HepG2 (cell line): ENCODE results near the gene SGK1. TPM values are rescaled to one million over a fixed set of nuclear protein-coding genes. Genes with fewer than 3 reads are reported as not detected.

Experiments
- ATAC-seq: fragments of 200-7000 bp; cut with Tn5 transposase; 3 replicates; pipeline ENCODE4 v1.9.1; 2020; ENCODE audit warnings: mild to moderate bottlenecking, moderate library complexity
- BruUV-seq: library from RNA; stranded (reverse); fragments of 400-500 nt; replicated peaks from 2 replicates; lab custom pipeline; 2021; lab: Mats Ljungman, UMichigan
- CTCF ChIA-PET: fragments of 300-600 bp; formaldehyde crosslinking; extraction: SDS; loops from one replicate; lab custom pipeline; 2021; ENCODE audit warnings: low total read pairs, inconsistent platforms, low intra/inter-chr PET ratio; lab: Yijun Ruan, JAX
- POLR2A ChIA-PET: fragments of 350-600 bp; sonication (Branson Sonifier 250); formaldehyde crosslinking; loops from one replicate; lab custom pipeline; 2020; ENCODE audit warnings: antibody characterized with exemption, inconsistent platforms; lab: Yijun Ruan, JAX
- DNase-seq: peaks from one replicate; pipeline ENCODE4 v3.0.0-alpha.2; 2015; ENCODE audit warnings: low spot score
- FAIRE-seq: peaks from 3 replicates; lab custom pipeline; 2011; peaks lifted over from hg19 to GRCh38; lab: Jason Lieb, UNC
- H2AFZ ChIP-seq: one replicate; pipeline ENCODE4 v1.6.1; 2011; ENCODE audit warnings: low read length, inconsistent platforms
- H3K27ac ChIP-seq: fragments of 300-600 bp; 3 replicates; pipeline ENCODE4 v1.8.0; 2011; ENCODE audit warnings: mixed run types, mild to moderate bottlenecking, mixed read lengths, low read length, inconsistent platforms; ENCODE audit not compliant: insufficient read depth; ENCODE audit errors: extremely low read length
- H3K27me3 ChIP-seq, 2 experiments: fragments of 200-600 bp in 1 of 2; 2 replicates in 1 of 2; 3 replicates in 1 of 2; pipeline versions ENCODE4 v1.6.0 to v1.8.0; 2011; ENCODE audit warnings: low read length in 2 of 2, mild to moderate bottlenecking in 2 of 2, moderate library complexity in 2 of 2, inconsistent platforms in 1 of 2; ENCODE audit not compliant: insufficient read depth in 2 of 2, control insufficient read depth in 1 of 2
- H3K36me3 ChIP-seq, 2 experiments: fragments of 200-600 bp in 1 of 2; replicated peaks in 1 of 2; 2 replicates in 1 of 2; 3 replicates in 1 of 2; pipeline versions ENCODE4 v1.5.1 to v1.8.0; 2011; ENCODE audit warnings: low read length in 2 of 2, inconsistent platforms in 1 of 2; ENCODE audit not compliant: insufficient read depth in 2 of 2, control insufficient read depth in 1 of 2
- H3K4me1 ChIP-seq: 2 replicates; pipeline ENCODE4 v1.5.1; 2012; ENCODE audit warnings: low read length, inconsistent platforms; ENCODE audit not compliant: insufficient read depth
- H3K4me2 ChIP-seq: 2 replicates; pipeline ENCODE4 v1.6.0; 2011; ENCODE audit warnings: low read depth, low read length, inconsistent platforms
- H3K4me3 ChIP-seq, 3 experiments: fragments of 200-600 bp in 1 of 3; sonication (generic), shearing (Covaris generic) in 1 of 3; replicated peaks in 1 of 3; 2 replicates each; pipeline ENCODE4 v1.5.1; 2011 to 2016; ENCODE audit warnings: low read length in 3 of 3, inconsistent platforms in 2 of 3, low read depth in 2 of 3, mild to moderate bottlenecking in 2 of 3, control low read depth in 1 of 3, mixed read lengths in 1 of 3; ENCODE audit not compliant: insufficient read depth in 1 of 3
- H3K79me2 ChIP-seq: one replicate; pipeline ENCODE4 v1.6.1; 2011; ENCODE audit warnings: low read length, inconsistent platforms; ENCODE audit not compliant: insufficient read depth
- H3K9ac ChIP-seq: 2 replicates; pipeline ENCODE4 v1.6.0; 2011; ENCODE audit warnings: mild to moderate bottlenecking, low read depth, low read length, inconsistent platforms; ENCODE audit not compliant: insufficient read depth
- H3K9me3 ChIP-seq: 2 replicates; pipeline ENCODE4 v1.5.1; 2012; ENCODE audit warnings: mild to moderate bottlenecking, low read length
- H4K20me1 ChIP-seq: 2 replicates; pipeline ENCODE4 v1.6.0; 2011; ENCODE audit warnings: inconsistent platforms, mild to moderate bottlenecking, low read length, moderate library complexity; ENCODE audit not compliant: insufficient read depth
- ATF7 ChIP-seq, 2 experiments: fragments of 450-650 bp in 1 of 2; sonication (generic) in 1 of 2; formaldehyde crosslinking in 1 of 2; IDR thresholded peaks; 2 replicates each; pipeline versions ENCODE4 v1.4.0 to v1.6.1; 2016 to 2020; ENCODE audit warnings: antibody characterized with exemption in 1 of 2, mild to moderate bottlenecking in 1 of 2, missing genetic modification reagents in 1 of 2
- GABPA ChIP-seq, 2 experiments: IDR thresholded peaks; 2 replicates each; pipeline ENCODE4 v1.6.1; 2011 to 2016; ENCODE audit warnings: low read depth in 2 of 2, low read length in 1 of 2, missing biosample characterization in 1 of 2, missing genetic modification characterization in 1 of 2
- HNF4G ChIP-seq, 2 experiments: sonication (generic) in 1 of 2; formaldehyde crosslinking in 1 of 2; IDR thresholded peaks; 2 replicates each; pipeline versions ENCODE4 v1.4.0 to v1.6.1; 2011 to 2020; ENCODE audit warnings: borderline replicate concordance in 2 of 2, low read depth in 2 of 2, mild to moderate bottlenecking in 2 of 2, low read length in 1 of 2, missing genetic modification reagents in 1 of 2, moderate library complexity in 1 of 2
- KLF15 ChIP-seq: sonication (generic); formaldehyde crosslinking; IDR thresholded peaks from 2 replicates; pipeline ENCODE4 v1.8.1; 2023; ENCODE audit warnings: borderline replicate concordance, mild to moderate bottlenecking, inconsistent platforms, missing genetic modification reagents, mixed read lengths
- NFIC ChIP-seq: IDR thresholded peaks from 2 replicates; pipeline ENCODE4 v1.6.1; 2012; ENCODE audit warnings: mild to moderate bottlenecking, low read length, inconsistent platforms
- RAD51 ChIP-seq: fragments of 450-650 bp; IDR thresholded peaks from 2 replicates; pipeline ENCODE4 v1.6.1; 2016; ENCODE audit warnings: borderline replicate concordance
- TBL1XR1 ChIP-seq: fragments of 150-350 bp; IDR thresholded peaks from 2 replicates; pipeline ENCODE4 v1.6.1; 2014; ENCODE audit warnings: borderline replicate concordance, low read length; ENCODE audit not compliant: partially characterized antibody
- TGIF2 ChIP-seq: IDR thresholded peaks from 2 replicates; pipeline ENCODE4 v1.6.1; 2016; ENCODE audit warnings: control low read depth, missing compliant biosample characterization
- ZFP82 ChIP-seq: sonication (generic); formaldehyde crosslinking; IDR thresholded peaks from 2 replicates; pipeline ENCODE4 v1.5.1; 2020; ENCODE audit warnings: mild to moderate bottlenecking, missing genetic modification reagents, borderline replicate concordance
- ZNF33A ChIP-seq: sonication (generic); formaldehyde crosslinking; IDR thresholded peaks from 2 replicates; pipeline ENCODE4 v1.5.1; 2020; ENCODE audit warnings: missing genetic modification reagents, mild to moderate bottlenecking, moderate library complexity, borderline replicate concordance
- WGBS: methylation state at CpG from one replicate; pipeline ENCODE4 v1.1.6; 2017; ENCODE audit warnings: low lambda C conversion rate; 5-methylcytosine and 5-hydroxymethylcytosine counted together
- in situ Hi-C: cut with HindIII; loops from 2 replicates; pipeline ENCODE4 v1.10.0; 2017; ENCODE audit warnings: low pct_unique_long_range_greater_than_20kb; ENCODE audit not compliant: extremely low pct_ligation_motif_present
- intact Hi-C: fragments of 100-400 bp; cut with micrococcal nuclease; formaldehyde crosslinking; loops from one replicate; pipeline ENCODE4 v1.10.0; 2022; ENCODE audit not compliant: unreplicated experiment
- polyA plus RNA-seq, 8 experiments: library from polyadenylated mRNA; depleted of rRNA in 3 of 8; stranded (reverse) in 7 of 8; unstranded in 1 of 8; fragments of >200 nt; fragmentation: Illumina TruSeq in 4 of 8; extraction: Trizol in 4 of 8; gene quantifications; 2 replicates each; pipeline versions ENCODE4 v1.2.1 to v1.2.3, GENCODE V29; 2011 to 2016; ENCODE audit warnings: low read depth in 4 of 8, missing spikeins in 1 of 8, mixed read lengths in 1 of 8; ENCODE audit not compliant: insufficient read depth in 1 of 8
- total RNA-seq, 5 experiments: library from RNA; depleted of rRNA; stranded (reverse); fragments of >200 nt; fragmentation: Illumina TruSeq; extraction: Trizol; gene quantifications; 2 replicates each; pipeline ENCODE4 v1.2.3, GENCODE V29; 2016; ENCODE audit warnings: low read depth in 1 of 5
- TF ChIP-seq, protein P1 (sequence below): sonication (generic); formaldehyde crosslinking; IDR thresholded peaks from 2 replicates; pipeline ENCODE4 v1.4.0; 2020; ENCODE audit warnings: missing genetic modification reagents
- TF ChIP-seq, protein P2 (sequence below): sonication (generic); formaldehyde crosslinking; IDR thresholded peaks from 2 replicates; pipeline ENCODE4 v1.4.0; 2020; ENCODE audit warnings: missing genetic modification reagents, borderline replicate concordance

The SGK1 gene
- total and polyA plus RNA-seq, 2 of the 13 experiments (the other 11 are each of a cell fraction or from before 2014, with no cell fraction given): 56.1 to 56.2 TPM

DNA sequence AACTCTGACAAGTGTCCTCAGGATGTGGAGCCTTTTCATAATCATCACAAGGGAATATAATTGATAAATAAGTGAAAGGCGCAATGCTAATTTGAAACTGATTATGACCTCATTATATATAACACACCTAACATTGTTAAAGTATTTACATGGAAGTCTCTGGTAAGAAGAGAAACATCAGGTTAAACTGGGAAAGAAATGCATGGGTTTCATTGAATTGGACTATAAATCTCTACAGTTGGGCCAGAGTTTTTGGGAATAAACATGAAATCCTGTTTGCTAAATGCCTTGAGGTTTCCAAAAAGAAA is 1.0 kb upstream of the SGK1 start:
- Histone ChIP-seq H3K27me3 (peaks cover 2 to 24% of the 10 kb centered on the region in 2 experiments; a peak in 3 of 5 replicates), H3K36me3 (no peaks in the 10 kb centered on the region), H3K27ac (no peak overlapping the region), H3K9ac (no peak overlapping the region), H3K79me2 (no peaks in the 10 kb centered on the region), H3K9me3 (no peaks in the 10 kb centered on the region), H3K4me2 (no peak overlapping the region), H4K20me1 (no peaks in the 10 kb centered on the region), H2AFZ (no peak overlapping the region), H3K4me1 (no peaks in the 10 kb centered on the region), H3K4me3 (no peak overlapping the region)
- ChIA-PET POLR2A (no interaction called here), CTCF (no interaction called here)
- DNase-seq: no peak
- intact Hi-C loops: no loop called here
- BruUV-seq: no TSS peak
- TF ChIP-seq, protein P1, sequence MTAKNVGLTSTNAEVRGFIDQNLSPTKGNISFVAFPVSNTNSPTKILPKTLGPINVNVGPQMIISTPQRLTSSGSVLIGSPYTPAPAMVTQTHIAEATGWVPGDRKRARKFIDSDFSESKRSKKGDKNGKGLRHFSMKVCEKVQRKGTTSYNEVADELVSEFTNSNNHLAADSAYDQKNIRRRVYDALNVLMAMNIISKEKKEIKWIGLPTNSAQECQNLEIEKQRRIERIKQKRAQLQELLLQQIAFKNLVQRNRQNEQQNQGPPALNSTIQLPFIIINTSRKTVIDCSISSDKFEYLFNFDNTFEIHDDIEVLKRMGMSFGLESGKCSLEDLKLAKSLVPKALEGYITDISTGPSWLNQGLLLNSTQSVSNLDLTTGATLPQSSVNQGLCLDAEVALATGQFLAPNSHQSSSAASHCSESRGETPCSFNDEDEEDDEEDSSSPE (CRISPR knock-in tag): no peak
- TF ChIP-seq ATF7 (IDR thresholded peaks at IDR 0.05) (peak; percentile 59), ATF7 (CRISPR knock-in tag; IDR thresholded peaks at IDR 0.05) (no peak), KLF15 (CRISPR knock-in tag) (no peak)
- in situ Hi-C loops: no loop called here
- FAIRE-seq: no peak
- no peak for ATAC-seq
- WGBS: 85% methylated on average over 1 of the region's 1 CpG

DNA sequence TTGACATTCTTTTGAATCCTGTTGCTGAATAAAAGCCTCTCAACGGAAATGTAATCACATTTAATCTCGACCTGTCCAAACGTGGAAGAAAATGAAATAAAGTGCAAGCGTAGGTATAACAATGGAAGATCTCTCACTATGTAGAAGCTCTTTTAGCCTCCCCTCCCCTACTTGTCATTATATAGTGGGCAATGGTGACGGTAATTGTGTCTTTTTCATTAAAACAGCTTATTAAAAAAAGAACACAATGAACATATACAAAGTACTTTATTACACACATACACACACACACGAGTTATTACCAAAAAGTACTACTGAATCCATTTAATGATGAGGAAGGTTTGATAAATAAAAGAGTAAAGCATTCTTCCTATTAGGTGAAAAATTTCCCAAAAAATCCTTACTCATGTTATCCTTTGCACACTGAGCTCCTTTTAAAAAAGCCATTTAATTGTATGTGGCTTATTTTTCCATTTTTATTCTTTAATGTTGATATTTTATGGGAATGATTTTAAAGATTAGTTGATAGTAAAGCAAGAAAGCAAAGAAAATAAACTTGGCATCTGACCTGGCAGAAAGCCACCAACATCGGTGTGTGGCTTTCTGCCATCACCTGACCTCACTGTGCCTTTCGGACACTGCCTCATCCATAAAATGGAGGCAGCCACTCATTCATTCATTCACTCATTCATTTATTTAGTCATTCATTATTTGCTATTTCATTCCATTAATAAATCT is 493 bp upstream of the SGK1 start:
- no peak for TF ChIP-seq NFIC
- no peak for TF ChIP-seq TBL1XR1
- no peak for TF ChIP-seq HNF4G (IDR thresholded peaks at IDR 0.05; ENCODE audit: borderline replicate concordance, low read depth, low read length)
- TF ChIP-seq HNF4G (CRISPR knock-in tag; IDR thresholded peaks at IDR 0.05; ENCODE audit: borderline replicate concordance, low read depth): no peak
- no peak for TF ChIP-seq ZFP82 (CRISPR knock-in tag)
- no peak for TF ChIP-seq TGIF2 (CRISPR knock-in tag)
- no peak for TF ChIP-seq GABPA (IDR thresholded peaks at IDR 0.05; ENCODE audit: low read depth, low read length)
- TF ChIP-seq GABPA (CRISPR knock-in tag; IDR thresholded peaks at IDR 0.05; ENCODE audit: low read depth): no peak
- TF ChIP-seq ZNF33A: no peak
- TF ChIP-seq, protein P2, sequence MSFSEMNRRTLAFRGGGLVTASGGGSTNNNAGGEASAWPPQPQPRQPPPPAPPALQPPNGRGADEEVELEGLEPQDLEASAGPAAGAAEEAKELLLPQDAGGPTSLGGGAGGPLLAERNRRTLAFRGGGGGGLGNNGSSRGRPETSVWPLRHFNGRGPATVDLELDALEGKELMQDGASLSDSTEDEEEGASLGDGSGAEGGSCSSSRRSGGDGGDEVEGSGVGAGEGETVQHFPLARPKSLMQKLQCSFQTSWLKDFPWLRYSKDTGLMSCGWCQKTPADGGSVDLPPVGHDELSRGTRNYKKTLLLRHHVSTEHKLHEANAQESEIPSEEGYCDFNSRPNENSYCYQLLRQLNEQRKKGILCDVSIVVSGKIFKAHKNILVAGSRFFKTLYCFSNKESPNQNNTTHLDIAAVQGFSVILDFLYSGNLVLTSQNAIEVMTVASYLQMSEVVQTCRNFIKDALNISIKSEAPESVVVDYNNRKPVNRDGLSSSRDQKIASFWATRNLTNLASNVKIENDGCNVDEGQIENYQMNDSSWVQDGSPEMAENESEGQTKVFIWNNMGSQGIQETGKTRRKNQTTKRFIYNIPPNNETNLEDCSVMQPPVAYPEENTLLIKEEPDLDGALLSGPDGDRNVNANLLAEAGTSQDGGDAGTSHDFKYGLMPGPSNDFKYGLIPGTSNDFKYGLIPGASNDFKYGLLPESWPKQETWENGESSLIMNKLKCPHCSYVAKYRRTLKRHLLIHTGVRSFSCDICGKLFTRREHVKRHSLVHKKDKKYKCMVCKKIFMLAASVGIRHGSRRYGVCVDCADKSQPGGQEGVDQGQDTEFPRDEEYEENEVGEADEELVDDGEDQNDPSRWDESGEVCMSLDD (CRISPR knock-in tag): no peak
- TF ChIP-seq RAD51: no peak
- Histone ChIP-seq H3K4me3 (no peak overlapping the region), H2AFZ (no peak overlapping the region), H3K4me1 (no peaks in the 10 kb centered on the region), H3K9ac (no peak overlapping the region), H3K4me2 (no peak overlapping the region), H4K20me1 (no peaks in the 10 kb centered on the region), H3K27me3 (peaks cover 2 to 24% of the 10 kb centered on the region in 2 experiments; a peak in 3 of 5 replicates), H3K36me3 (no peaks in the 10 kb centered on the region), H3K79me2 (no peaks in the 10 kb centered on the region), H3K9me3 (no peaks in the 10 kb centered on the region), H3K27ac (no peak overlapping the region)
- POLR2A ChIA-PET: no interaction called here
- BruUV-seq: no TSS peak
- intact Hi-C loops (no loop called here), in situ Hi-C loops (no loop called here)
- CTCF ChIA-PET: no interaction called here
- FAIRE-seq (no peak), ATAC-seq (no peak), DNase-seq (no peak)
- 48% methylated on average over 8 of the region's 8 CpGs for WGBS
